Activated T-helper 1 cell treated with anti-CD3 and anti-CD28 coated beads, Interleukin-12 subunit alpha, Interleukin-12 subunit beta, Interleukin-2, Interleukin-4 antibody, amounts not matched to agents 30 ng/mL and 10 ng/mL and 1 ng/mL, durations not matched to agents 14 hours and 24 hours and 36 hours (primary cell): ENCODE measurements around the gene BTBD9. TPM values are rescaled to one million over a fixed set of nuclear protein-coding genes. Genes with fewer than 3 reads are reported as not detected.

Source experiments
- DNase-seq: peaks from one replicate; pipeline ENCODE4 v3.0.0; 2021; ENCODE audit warnings: low spot score
- H3K27ac Mint-ChIP-seq: one replicate; pipeline ENCODE4 v1.8.0; 2021; ENCODE audit warnings: mild to moderate bottlenecking, mixed read lengths
- H3K27me3 Mint-ChIP-seq: one replicate; pipeline ENCODE4 v1.8.0; 2022; ENCODE audit warnings: mild to moderate bottlenecking, moderate library complexity, mixed read lengths; ENCODE audit not compliant: insufficient read depth
- H3K36me3 Mint-ChIP-seq: one replicate; pipeline ENCODE4 v1.8.0; 2021; ENCODE audit warnings: low read depth, mixed read lengths
- H3K4me1 Mint-ChIP-seq: one replicate; pipeline ENCODE4 v1.8.0; 2021; ENCODE audit warnings: low read depth, mixed read lengths
- H3K4me3 Mint-ChIP-seq: one replicate; pipeline ENCODE4 v1.8.0; 2021; ENCODE audit warnings: mild to moderate bottlenecking, moderate library complexity, mixed read lengths
- H3K9me3 Mint-ChIP-seq: one replicate; pipeline ENCODE4 v1.8.0; 2021; ENCODE audit warnings: mixed read lengths
- intact Hi-C: fragments of 100-400 bp; cut with micrococcal nuclease; formaldehyde crosslinking; loops from one replicate; pipeline ENCODE4 v1.15.1; 2024
- total RNA-seq: library from RNA; stranded (reverse); gene quantifications from 2 replicates; pipeline ENCODE4 v1.2.3, GENCODE V29; 2022

The BTBD9 gene
- total RNA-seq, 1 donor from 2014 or later: 14.5 TPM

DNA sequence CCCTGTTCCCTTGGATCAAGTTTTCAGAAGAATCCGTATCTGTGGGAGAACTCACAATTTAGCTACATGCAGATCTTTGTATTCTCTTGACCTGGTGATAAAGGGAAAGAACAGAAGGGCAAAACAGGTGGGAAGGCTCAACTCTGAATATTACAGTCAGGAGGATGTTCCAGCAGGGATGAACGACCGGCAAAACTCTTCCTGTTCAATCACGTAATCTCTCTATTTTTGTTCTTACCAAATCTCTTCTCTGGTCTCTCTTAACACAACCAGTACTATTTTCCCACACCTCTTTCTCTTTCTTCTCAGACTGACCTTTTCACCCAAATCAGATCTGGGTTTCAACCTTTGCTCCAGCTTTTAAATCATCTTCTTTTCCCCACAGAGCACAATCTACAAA, 371.4 kb downstream of the BTBD9 start:
- Mint-ChIP-seq H3K27me3 (no peaks in the 10 kb centered on the region), H3K27ac (no peak overlapping the region), H3K4me3 (no peak overlapping the region), H3K9me3 (no peaks in the 10 kb centered on the region), H3K4me1 (no peaks in the 10 kb centered on the region), H3K36me3 (no peaks in the 10 kb centered on the region)
- intact Hi-C loops: no loop called here
- no peak for DNase-seq

DNA sequence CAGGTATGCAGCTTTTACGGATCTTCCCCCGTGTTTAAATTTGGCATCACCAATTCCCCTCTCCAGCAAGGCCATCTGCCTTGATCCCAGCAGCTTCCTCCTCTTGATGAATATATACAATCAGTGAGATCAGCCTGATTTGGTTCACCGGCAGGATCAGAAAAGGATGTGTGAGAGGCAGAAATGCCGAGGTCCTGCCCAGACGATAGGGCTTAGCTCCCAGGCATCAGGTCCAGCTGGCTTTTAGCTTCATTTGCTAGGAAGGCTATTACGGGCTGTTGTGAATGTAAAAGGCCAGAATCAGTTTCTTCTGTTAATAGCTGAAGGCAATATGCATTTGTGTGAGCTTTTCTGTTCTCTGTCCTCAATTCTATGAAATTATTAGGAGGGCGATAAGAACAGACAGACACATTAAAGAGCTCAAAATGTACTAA, 372.8 kb downstream of the BTBD9 start:
- intact Hi-C loops: no loop called here
- H3K4me1 Mint-ChIP-seq: no peaks in the 10 kb centered on the region

DNA sequence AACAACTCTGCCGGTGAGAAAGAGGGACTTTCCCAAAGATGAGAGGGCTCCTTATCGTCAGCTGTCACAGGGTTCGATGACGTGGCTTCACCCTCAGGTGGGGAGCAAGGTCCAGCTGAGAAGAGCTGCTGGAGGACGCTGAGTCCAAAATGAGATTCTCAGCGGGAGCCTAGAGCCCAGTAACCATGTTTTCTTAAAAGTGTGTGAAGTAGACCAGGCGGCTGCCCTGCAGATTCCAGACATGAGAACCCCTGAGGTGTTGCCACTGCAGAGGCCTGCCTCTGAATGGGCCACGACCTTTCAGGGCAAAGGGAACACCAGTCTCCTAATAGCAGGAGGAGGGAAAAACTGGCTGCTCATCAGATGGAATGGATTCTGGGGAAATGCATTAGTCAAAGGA, 375.1 kb downstream of the BTBD9 start:
- intact Hi-C loops: no loop called here
- Mint-ChIP-seq H3K4me3 (no peak overlapping the region), H3K4me1 (no peaks in the 10 kb centered on the region), H3K27ac (no peak overlapping the region), H3K36me3 (no peaks in the 10 kb centered on the region), H3K27me3 (no peaks in the 10 kb centered on the region), H3K9me3 (no peaks in the 10 kb centered on the region)
- DNase-seq: no peak

More for the DNA sequence above, 372.8 kb downstream of the BTBD9 start:
- no peaks in the 10 kb centered on the region for H3K27me3 Mint-ChIP-seq
- no peak overlapping the region for H3K27ac Mint-ChIP-seq
- H3K36me3 Mint-ChIP-seq: no peaks in the 10 kb centered on the region
- no peak overlapping the region for H3K4me3 Mint-ChIP-seq
- DNase-seq: no peak
- no peaks in the 10 kb centered on the region for H3K9me3 Mint-ChIP-seq

DNA sequence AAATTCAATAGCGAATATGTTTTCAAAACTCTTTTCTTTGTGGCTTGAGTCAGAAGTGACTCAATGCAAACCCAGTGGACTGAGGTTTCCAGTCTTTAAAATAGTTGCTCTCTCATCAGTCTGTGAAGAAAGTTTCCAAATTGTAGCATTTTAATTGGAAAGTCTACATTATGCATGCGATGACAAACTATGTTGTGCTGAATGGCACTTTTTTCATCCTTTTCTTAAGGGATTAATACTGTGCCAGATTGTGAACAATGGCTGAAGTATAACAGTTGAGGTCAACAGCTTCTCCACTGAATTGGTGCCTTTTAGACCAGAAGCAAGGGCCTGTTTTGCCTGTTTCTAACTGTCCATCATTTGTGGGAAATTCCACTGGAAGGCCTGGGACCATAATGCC, 377.1 kb downstream of the BTBD9 start:
- Mint-ChIP-seq H3K9me3 (no peaks in the 10 kb centered on the region), H3K36me3 (no peaks in the 10 kb centered on the region), H3K4me3 (no peak overlapping the region), H3K27ac (no peak overlapping the region), H3K4me1 (no peaks in the 10 kb centered on the region), H3K27me3 (no peaks in the 10 kb centered on the region)
- DNase-seq: no peak
- intact Hi-C loops: no loop called here

DNA sequence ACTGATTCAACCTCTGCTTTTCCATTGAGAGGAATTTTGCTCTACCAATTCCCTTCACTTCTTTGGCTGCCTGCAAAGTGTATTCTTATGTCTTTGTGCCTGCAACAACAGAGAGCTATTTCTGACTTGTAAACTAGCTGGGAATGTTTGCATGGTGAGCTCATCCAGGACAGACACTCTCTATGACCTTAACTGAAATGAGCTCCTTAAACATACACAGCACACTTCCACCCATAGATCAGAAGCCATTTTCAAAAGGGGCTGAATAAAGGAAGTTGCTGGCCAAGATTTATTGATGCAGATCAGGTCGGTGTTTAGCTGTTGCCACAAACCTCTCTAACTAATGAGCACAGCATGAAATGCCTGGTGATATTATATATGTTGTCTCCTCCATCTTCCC, 377.7 kb downstream of the BTBD9 start:
- intact Hi-C loops: no loop called here
- H3K36me3 Mint-ChIP-seq: no peaks in the 10 kb centered on the region
- no peak for DNase-seq
- H3K27ac Mint-ChIP-seq: no peak overlapping the region
- H3K9me3 Mint-ChIP-seq: no peaks in the 10 kb centered on the region
- no peaks in the 10 kb centered on the region for H3K4me1 Mint-ChIP-seq
- no peak overlapping the region for H3K4me3 Mint-ChIP-seq
- H3K27me3 Mint-ChIP-seq: no peaks in the 10 kb centered on the region

DNA sequence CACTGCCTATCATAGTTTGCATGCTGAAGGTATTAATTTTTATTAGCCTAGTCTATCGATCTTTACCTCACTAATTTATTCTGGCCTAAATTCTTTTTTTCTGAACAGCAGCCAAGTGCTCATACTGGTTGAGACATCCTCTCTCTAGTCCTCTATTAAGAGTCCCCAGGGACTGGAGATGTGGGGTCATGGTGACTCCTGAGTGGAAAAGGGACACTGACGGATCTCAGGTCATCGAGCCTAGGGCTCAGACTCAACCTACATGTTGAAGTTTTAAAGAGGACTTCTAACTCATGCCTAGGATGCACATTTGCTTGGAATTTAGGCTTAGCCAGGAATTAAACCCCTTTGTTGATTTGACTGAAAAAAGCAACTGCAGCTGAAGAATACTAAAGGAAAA, 378.1 kb downstream of the BTBD9 start:
- intact Hi-C loops: no loop called here
- Mint-ChIP-seq H3K4me1 (no peaks in the 10 kb centered on the region), H3K9me3 (no peaks in the 10 kb centered on the region), H3K27ac (no peak overlapping the region), H3K36me3 (no peaks in the 10 kb centered on the region), H3K27me3 (no peaks in the 10 kb centered on the region), H3K4me3 (no peak overlapping the region)
- no peak for DNase-seq

DNA sequence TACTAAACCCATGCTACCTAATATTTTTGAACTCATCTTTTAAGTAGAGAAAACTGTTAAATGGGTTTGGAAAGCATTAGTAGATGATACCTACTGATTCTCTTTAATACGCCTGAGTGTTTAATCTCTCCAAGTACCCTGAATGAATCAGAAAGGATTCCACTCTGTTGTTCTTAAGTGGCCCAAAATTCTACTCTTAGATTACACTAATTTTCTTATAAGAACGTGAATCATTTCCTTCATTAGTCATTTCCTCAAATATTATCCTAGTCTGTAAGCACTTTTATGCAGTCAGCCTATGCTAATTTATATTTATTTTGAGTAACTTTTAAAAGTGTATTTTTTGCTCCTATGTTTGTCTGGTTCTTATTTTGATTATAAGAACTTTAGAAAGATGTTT, 380.0 kb downstream of the BTBD9 start:
- peaks cover 7% of the 10 kb centered on the region for H3K36me3 Mint-ChIP-seq
- no peak overlapping the region for H3K4me3 Mint-ChIP-seq
- H3K9me3 Mint-ChIP-seq: no peaks in the 10 kb centered on the region
- no peak for DNase-seq
- H3K4me1 Mint-ChIP-seq: no peaks in the 10 kb centered on the region
- H3K27me3 Mint-ChIP-seq: no peaks in the 10 kb centered on the region
- intact Hi-C loops: no loop called here
- no peak overlapping the region for H3K27ac Mint-ChIP-seq

DNA sequence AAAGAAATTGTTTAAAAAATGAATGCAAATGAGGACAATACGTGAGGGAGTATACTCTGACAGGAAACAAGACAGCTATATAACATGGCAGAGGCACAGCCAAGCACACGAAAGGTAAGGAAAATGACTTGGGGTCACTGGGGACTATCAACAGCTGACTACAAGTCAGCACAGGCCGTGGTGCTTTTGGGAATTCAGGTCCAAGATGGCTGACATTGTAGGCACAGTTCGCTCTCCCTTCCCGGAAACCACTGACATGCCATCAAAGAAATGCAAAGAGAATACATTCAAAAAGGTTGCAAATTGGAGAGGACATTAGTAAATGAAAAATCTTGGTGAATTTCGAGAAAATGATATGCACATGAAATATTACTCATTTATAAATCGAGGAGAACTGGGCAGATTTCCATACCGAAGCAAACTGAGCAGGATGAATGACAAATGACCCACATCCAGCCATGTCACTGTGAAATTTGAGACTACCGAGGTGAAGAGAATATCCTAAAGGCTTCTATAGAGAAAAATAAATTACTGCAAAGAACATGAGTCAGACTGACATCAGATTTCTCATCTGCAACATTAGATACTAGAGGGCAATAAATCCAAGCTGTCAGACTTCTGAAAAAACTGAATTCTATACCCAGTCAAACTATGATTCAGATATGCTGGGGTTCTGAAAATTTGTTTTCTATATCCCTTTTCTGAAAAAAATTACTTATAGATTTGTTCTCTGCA, 391.1 kb downstream of the BTBD9 start:
- no peaks in the 10 kb centered on the region for H3K27me3 Mint-ChIP-seq
- H3K9me3 Mint-ChIP-seq: no peaks in the 10 kb centered on the region
- H3K4me1 Mint-ChIP-seq: no peaks in the 10 kb centered on the region
- peaks cover 2% of the 10 kb centered on the region for H3K36me3 Mint-ChIP-seq
- no peak overlapping the region for H3K27ac Mint-ChIP-seq
- DNase-seq: no peak
- intact Hi-C loops: no loop called here
- H3K4me3 Mint-ChIP-seq: no peak overlapping the region

DNA sequence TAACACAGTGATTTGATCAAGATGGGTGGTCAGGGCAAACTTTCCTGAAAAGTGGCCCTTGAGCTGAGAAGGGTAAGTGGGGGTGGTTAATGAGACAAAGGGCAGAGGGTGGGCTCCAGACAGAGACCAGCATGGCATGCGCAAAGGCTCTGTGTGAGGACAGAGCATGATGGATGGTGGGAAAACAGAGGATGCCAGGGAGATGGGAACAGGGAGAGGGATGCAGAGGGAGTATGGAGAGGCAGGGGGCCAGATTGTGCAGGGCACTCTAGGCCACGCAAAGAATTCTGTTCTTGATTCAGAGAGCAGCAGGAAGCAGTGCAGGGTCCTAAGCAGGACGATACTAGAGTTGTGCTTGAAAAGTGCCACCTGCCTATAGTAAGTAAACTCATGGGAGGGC, 394.4 kb downstream of the BTBD9 start:
- no peaks in the 10 kb centered on the region for H3K36me3 Mint-ChIP-seq
- no peaks in the 10 kb centered on the region for H3K9me3 Mint-ChIP-seq
- H3K27me3 Mint-ChIP-seq: no peaks in the 10 kb centered on the region
- intact Hi-C loops: no loop called here
- H3K4me3 Mint-ChIP-seq: no peak overlapping the region
- H3K27ac Mint-ChIP-seq: no peak overlapping the region
- no peaks in the 10 kb centered on the region for H3K4me1 Mint-ChIP-seq
- no peak for DNase-seq

DNA sequence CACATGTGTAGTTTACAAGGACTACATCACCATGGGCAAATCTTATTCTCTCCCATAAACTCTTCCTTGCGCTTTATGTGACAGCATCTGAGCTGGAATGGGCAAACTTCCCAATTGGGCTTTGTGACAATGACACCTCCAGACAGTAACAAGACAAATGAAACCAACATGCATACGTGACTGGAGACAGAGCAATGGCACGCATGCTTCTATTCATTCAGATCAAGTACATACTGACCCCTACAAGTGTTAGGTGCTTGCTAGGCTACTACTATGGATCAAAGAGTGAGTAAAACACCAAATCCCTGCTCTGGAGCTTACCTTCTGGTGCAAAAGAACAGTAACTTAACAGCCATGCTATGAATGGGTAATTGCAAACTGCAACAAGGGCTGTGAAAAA, 394.9 kb downstream of the BTBD9 start:
- intact Hi-C loops: no loop called here
- H3K36me3 Mint-ChIP-seq: no peaks in the 10 kb centered on the region
- no peak overlapping the region for H3K27ac Mint-ChIP-seq
- H3K9me3 Mint-ChIP-seq: no peaks in the 10 kb centered on the region
- no peaks in the 10 kb centered on the region for H3K4me1 Mint-ChIP-seq
- no peak overlapping the region for H3K4me3 Mint-ChIP-seq
- no peak for DNase-seq
- no peaks in the 10 kb centered on the region for H3K27me3 Mint-ChIP-seq

DNA sequence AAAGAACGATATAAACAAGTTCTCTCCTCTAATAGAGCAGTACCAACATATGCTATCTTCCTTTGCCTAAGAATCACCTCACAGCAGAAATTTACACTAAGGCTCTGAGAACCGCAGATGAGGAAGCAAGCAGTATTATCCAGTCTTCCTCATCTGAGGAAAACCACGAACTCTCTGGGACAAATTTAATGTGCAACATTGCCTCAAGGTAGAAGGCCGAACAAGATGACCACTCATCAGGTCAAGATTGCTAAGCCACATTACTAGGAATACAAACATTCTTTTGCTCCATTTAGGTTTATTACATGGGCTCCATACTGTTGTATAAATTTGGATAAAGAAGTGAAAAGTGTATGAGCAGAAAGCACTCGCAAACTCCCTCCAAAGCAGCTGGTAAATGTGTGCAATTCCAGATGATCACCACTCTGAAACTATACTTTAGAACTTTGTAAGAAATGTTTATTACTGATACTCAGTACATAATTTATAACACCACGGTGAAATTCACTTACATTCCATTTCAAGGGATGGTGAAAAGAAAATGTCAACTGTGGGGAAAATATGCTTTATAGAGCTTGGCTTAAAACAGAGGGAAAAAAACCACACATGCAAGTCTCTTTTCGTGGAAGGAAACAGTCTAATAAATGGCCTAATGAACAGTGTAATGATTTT, 398.4 kb downstream of the BTBD9 start:
- no peak overlapping the region for H3K27ac Mint-ChIP-seq
- H3K4me3 Mint-ChIP-seq: no peak overlapping the region
- DNase-seq: no peak
- intact Hi-C loops: no loop called here
- no peaks in the 10 kb centered on the region for H3K9me3 Mint-ChIP-seq
- no peaks in the 10 kb centered on the region for H3K4me1 Mint-ChIP-seq
- H3K27me3 Mint-ChIP-seq: no peaks in the 10 kb centered on the region
- no peaks in the 10 kb centered on the region for H3K36me3 Mint-ChIP-seq

DNA sequence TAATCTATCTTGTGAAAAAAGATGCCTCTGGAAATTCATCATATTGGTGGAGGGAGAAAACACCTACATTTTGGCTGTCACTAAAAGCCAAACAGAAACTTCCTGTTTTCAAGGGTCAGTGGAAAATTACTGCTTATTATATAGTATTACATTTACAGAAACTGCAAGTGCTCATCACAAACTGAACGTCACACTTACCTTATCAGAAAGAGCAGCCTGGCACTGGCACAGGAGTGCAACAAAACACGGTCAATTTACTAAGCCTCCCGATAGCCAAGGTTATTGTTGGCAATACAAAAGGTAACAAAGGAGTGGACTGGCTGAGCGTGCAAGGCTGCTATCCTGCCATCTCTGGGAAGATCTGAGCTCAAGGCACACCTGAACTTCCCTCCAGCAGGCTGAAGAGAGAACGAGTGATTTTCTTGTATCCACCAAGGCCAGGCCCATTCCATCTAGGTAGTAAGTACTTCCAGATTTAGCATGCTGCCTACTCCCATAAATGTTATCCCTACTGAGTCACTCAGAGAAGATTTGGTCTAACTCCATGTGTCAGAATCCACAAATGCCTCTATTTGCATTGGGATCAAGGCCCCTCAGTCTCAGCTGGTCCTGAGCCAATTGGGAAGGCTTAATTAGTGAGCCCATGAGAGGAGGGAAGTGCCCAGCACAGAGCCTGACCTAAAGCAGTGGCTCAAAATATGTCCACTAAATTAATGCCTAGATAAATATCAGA, 399.8 kb downstream of the BTBD9 start:
- Mint-ChIP-seq H3K36me3 (no peaks in the 10 kb centered on the region), H3K27ac (no peak overlapping the region), H3K4me3 (no peak overlapping the region), H3K9me3 (no peaks in the 10 kb centered on the region), H3K27me3 (no peaks in the 10 kb centered on the region), H3K4me1 (no peaks in the 10 kb centered on the region)
- no peak for DNase-seq
- intact Hi-C loops: no loop called here

DNA sequence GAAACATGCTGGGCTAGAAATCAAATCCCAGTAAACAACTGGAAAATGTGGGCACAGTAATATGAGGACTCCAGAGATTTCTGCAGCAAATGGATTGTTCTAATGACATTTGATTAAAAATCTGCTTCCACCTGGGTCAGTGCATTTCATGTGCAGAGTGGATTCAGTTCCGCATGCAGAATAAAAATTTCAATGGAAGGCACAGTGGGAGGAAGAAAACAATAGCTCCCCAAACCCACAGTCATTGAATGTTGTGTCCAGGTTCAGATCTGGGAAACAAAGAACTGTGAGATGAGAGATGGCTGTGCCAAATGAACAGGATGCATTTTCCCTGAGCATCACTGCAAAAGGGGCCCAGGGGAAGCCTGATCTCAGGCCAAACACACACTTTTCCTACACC, 403.1 kb downstream of the BTBD9 start:
- Mint-ChIP-seq H3K36me3 (no peaks in the 10 kb centered on the region), H3K9me3 (no peaks in the 10 kb centered on the region), H3K4me3 (no peak overlapping the region), H3K4me1 (no peaks in the 10 kb centered on the region), H3K27me3 (no peaks in the 10 kb centered on the region), H3K27ac (no peak overlapping the region)
- DNase-seq: no peak
- intact Hi-C loops: no loop called here
